ENCODE results near the gene FAM24A.
"Not testable (repeated sequence)": the region's sequence is repeated elsewhere in the genome, so short reads cannot be mapped to it uniquely, and the experiment has no call there.

Gene FAM24A, protein sequence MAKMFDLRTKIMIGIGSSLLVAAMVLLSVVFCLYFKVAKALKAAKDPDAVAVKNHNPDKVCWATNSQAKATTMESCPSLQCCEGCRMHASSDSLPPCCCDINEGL

DNA sequence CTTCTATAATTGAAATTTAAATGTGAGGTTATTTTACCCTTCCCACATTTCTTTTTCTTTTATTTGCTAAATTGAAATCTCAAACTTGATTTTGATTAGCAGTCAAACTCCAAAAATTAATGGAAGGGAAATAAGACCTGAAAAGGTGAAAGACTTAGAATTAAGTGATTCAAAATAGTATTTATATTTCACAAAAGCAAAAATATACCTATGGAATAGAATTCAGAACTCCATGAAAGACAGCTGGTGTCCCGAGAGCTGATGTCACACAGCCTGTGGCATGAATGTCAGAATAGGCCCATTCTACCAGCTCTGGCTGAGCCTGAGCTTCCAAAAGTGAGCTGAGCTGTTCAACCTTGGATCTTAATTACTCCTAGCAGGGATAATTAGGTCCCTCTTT is at the start of gene FAM24A:
TSS of gene FAM24A (plus strand) at position 301 of the 400 bp plus-strand sequence. CDS start 1,025 bp downstream, outside the sequence.
- no peak within 1 kb of the TSS for H3K9ac ChIP-seq (ENCODE audit: low read length)
- no peaks in the 10 kb centered on the region for H3K36me3 ChIP-seq (ENCODE audit: control insufficient read depth, low read depth, low read length)
- H3K27ac ChIP-seq (ENCODE audit: low read length), result no peak within 1 kb of the TSS
- no peaks in the 10 kb centered on the region for H3K27me3 ChIP-seq (ENCODE audit: control insufficient read depth, insufficient read depth, low read length)
- H3K4me1 ChIP-seq (ENCODE audit: control insufficient read depth, low read depth, low read length), result no peaks in the 10 kb centered on the region
- H3K4me3 ChIP-seq (ENCODE audit: low read length), result no peak within 1 kb of the TSS
- H3K9me3 ChIP-seq (ENCODE audit: control insufficient read depth, low read depth, low read length), result no peaks in the 10 kb centered on the region

DNA sequence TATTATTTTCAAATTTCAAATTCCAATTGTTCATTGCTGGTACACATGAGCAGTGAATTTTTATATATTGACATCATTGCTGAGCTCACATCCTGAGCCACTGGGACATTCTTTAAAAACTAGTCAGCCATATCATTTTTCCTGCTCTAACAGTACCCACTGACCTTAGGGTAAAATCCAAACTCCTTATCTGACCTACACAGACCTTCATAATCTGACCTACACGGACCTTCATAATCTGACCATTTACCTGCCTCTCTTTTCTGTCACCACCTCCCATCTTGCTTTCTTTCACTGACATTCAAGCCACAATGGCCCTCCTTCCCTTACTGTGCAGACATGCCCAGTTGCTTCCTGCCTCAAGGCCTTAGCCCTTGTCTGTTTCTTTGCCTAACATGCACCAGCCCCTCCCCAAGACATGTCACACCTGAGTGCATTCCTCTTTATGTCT is 48.7 kb upstream of the FAM24A start:
- Histone ChIP-seq H3K27ac (ENCODE audit: low read length) (no peak overlapping the region), H3K4me1 (ENCODE audit: control insufficient read depth, low read depth, low read length) (peaks cover 5% of the 10 kb centered on the region), H3K36me3 (ENCODE audit: control insufficient read depth, low read depth, low read length) (no peaks in the 10 kb centered on the region), H3K27me3 (ENCODE audit: control insufficient read depth, insufficient read depth, low read length) (no peaks in the 10 kb centered on the region), H3K9me3 (ENCODE audit: control insufficient read depth, low read depth, low read length) (peaks cover 3% of the 10 kb centered on the region), H3K9ac (ENCODE audit: low read length) (no peak overlapping the region), H3K4me3 (ENCODE audit: low read length) (no peak overlapping the region)

DNA sequence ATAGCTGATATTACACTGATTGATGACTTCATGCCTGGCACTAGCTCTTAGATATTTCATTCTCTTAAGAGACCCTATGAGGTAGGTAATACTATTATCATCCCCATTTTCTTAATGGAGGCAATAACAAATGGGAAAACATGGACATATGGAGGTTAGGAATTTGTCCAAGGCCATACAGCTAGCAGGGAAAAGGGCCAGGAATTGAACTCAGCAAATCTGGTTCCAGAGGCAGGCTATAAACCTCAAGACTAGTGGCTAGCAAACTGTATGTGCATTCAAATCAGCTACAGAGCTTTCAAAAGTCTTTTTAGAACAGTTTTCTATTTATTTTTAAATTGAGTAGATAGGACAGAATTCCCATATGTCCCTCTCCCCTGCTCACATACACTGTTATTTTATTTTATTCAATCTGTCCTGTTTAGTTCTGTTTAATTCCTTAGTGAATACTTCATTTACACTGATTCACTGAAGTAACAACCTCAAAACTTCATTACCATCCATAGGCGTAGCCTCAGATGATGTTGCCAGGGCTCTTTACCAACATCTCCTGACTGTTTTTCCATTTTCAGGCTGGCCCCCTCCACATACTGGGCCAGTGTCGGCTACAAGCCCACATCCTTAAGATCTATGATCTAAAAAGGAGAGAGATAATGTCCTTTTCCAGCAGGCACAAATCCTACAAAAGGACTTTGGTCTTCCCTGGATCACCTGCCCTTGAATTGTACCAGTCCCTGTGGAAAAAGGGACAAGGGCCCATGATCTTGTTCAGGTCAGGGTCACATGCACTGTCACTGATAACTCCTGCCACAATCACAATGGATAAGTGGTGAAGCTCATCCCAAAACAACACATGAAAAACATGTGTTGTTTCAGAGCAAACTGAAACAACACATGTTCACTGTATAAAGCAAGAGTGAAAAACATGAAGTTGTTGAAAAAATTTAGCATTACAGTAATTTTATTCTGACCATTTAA is 46.9 kb upstream of the FAM24A start:
- H3K4me3 ChIP-seq (ENCODE audit: low read length), result no peak overlapping the region
- peaks cover 7% of the 10 kb centered on the region for H3K9me3 ChIP-seq (ENCODE audit: control insufficient read depth, low read depth, low read length)
- H3K27me3 ChIP-seq (ENCODE audit: control insufficient read depth, insufficient read depth, low read length), result no peaks in the 10 kb centered on the region
- H3K4me1 ChIP-seq (ENCODE audit: control insufficient read depth, low read depth, low read length), result no peaks in the 10 kb centered on the region
- H3K36me3 ChIP-seq (ENCODE audit: control insufficient read depth, low read depth, low read length), result no peaks in the 10 kb centered on the region
- H3K9ac ChIP-seq (ENCODE audit: low read length), result no peak overlapping the region
- no peak overlapping the region for H3K27ac ChIP-seq (ENCODE audit: low read length)

DNA sequence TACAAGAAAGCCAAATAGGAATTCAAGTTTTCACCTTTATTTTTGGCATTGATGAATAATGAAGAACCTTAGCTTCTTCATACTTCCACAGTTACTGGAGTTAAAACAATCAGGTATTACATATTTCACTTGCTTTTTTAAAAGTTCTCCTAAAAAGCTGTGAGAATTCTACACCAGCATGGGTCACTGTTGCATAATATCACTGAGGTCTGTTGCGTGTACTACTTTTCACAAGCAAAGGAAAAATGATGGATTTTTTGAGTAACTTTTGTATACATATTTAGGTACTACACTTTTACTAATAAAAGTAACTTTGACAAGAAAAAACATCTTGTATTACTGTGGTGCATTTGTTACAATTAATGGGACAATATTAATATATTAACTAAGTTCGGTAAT is 46.2 kb upstream of the FAM24A start:
- Histone ChIP-seq H3K9ac (ENCODE audit: low read length) (no peak overlapping the region), H3K27ac (ENCODE audit: low read length) (no peak overlapping the region), H3K4me1 (ENCODE audit: control insufficient read depth, low read depth, low read length) (no peaks in the 10 kb centered on the region), H3K9me3 (ENCODE audit: control insufficient read depth, low read depth, low read length) (peaks cover 7% of the 10 kb centered on the region), H3K4me3 (ENCODE audit: low read length) (no peak overlapping the region), H3K27me3 (ENCODE audit: control insufficient read depth, insufficient read depth, low read length) (no peaks in the 10 kb centered on the region), H3K36me3 (ENCODE audit: control insufficient read depth, low read depth, low read length) (no peaks in the 10 kb centered on the region)

DNA sequence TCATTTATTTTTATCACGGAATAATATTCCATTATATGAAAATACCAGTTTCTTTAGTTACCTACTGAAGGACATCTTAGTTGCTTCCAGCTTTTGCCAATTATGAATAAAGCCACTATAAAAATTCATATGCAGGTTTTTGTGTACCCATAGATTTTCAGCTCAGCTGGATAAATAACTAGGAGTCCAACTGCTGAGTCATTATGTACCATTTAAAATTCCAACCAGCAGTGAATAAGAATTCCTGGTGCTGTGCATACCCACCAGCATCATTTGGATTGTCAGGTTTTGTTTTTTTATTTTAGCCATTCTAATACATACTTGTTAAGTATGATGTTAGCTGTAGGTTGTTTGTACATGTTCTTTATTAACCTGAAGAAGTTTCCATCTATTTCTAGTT is 45.5 kb upstream of the FAM24A start:
- Histone ChIP-seq H3K9me3 (ENCODE audit: control insufficient read depth, low read depth, low read length) (peaks cover 7% of the 10 kb centered on the region), H3K4me1 (ENCODE audit: control insufficient read depth, low read depth, low read length) (no peaks in the 10 kb centered on the region), H3K9ac (ENCODE audit: low read length) (no peak overlapping the region), H3K27ac (ENCODE audit: low read length) (no peak overlapping the region), H3K4me3 (ENCODE audit: low read length) (no peak overlapping the region), H3K27me3 (ENCODE audit: control insufficient read depth, insufficient read depth, low read length) (no peaks in the 10 kb centered on the region), H3K36me3 (ENCODE audit: control insufficient read depth, low read depth, low read length) (no peaks in the 10 kb centered on the region)

DNA sequence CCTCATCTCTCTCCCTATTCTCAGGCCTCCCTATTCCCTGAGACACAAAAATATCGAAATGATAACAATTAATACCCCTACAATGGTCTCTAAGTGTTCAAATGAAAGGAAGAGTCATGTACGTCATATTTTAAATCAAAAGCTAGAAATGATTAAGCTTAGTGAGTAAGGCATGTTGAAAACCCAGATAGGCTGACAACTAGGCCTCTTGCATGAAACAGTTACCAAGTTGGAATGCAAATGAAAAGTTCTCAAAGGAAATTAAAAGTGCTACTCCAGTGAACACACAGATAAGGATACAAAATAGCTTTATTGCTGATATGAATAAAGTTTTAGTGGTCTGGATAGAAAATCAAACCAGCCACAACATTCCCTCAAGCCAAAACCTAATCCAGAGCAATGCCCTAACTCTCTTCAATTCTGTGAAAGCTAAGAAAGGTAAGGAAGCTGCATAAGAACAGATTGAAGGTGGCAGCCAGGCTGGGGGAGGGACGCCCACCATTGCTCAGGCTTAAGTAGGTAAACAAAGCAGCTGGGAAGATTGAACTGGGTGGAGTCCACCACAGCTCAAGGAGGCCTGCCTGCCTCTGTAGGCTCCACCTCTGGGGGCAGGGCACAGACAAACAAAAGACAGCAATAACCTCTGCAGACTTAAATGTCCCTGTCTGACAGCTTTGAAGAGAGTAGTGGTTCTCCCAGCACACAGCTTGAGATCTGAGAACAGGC is 43.5 kb upstream of the FAM24A start:
- not testable (repeated sequence) for H3K4me1 ChIP-seq (ENCODE audit: control insufficient read depth, low read depth, low read length); H3K9me3 ChIP-seq (ENCODE audit: control insufficient read depth, low read depth, low read length); H3K4me3 ChIP-seq (ENCODE audit: low read length); H3K9ac ChIP-seq (ENCODE audit: low read length); H3K36me3 ChIP-seq (ENCODE audit: control insufficient read depth, low read depth, low read length); H3K27ac ChIP-seq (ENCODE audit: low read length); H3K27me3 ChIP-seq (ENCODE audit: control insufficient read depth, insufficient read depth, low read length)

DNA sequence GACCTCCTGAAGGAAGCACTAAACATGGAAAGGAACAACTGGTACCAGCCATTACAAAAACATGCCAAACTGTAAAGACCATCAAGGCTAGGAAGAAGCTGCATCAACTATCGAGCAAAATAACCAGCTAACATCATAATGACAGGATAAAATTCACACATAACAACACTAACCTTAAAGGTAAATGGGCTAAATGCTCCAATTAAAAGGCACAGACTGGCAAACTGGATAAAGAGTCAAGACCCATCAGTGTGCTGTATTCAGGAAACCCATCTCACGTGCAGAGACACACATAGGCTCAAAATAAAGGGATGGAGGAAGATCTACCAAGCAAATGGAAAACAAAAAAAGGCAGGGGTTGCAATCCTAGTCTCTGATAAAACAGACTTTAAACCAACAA is 41.6 kb upstream of the FAM24A start:
- not testable (repeated sequence) for H3K4me1 ChIP-seq (ENCODE audit: control insufficient read depth, low read depth, low read length); H3K9ac ChIP-seq (ENCODE audit: low read length); H3K4me3 ChIP-seq (ENCODE audit: low read length); H3K27me3 ChIP-seq (ENCODE audit: control insufficient read depth, insufficient read depth, low read length); H3K9me3 ChIP-seq (ENCODE audit: control insufficient read depth, low read depth, low read length); H3K36me3 ChIP-seq (ENCODE audit: control insufficient read depth, low read depth, low read length); H3K27ac ChIP-seq (ENCODE audit: low read length)

DNA sequence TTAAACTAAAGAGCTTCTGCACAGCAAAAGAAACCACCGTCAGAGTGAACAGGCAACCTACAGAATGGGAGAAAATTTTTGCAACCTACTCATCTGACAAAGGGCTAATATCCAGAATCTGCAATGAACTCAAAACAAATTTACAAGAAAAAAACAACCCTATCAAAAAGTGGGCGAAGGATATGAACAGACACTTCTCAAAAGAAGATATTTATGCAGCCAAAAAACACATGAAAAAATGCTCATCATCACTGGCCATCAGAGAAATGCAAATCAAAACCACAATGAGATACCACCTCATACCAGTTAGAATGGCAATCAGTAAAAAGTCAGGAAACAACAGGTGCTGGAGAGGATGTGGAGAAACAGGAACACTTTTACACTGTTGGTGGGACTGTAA is 38.5 kb upstream of the FAM24A start:
- H3K27me3 ChIP-seq (ENCODE audit: control insufficient read depth, insufficient read depth, low read length); H3K4me3 ChIP-seq (ENCODE audit: low read length); H3K9ac ChIP-seq (ENCODE audit: low read length); H3K9me3 ChIP-seq (ENCODE audit: control insufficient read depth, low read depth, low read length); H3K27ac ChIP-seq (ENCODE audit: low read length); H3K36me3 ChIP-seq (ENCODE audit: control insufficient read depth, low read depth, low read length): not testable (repeated sequence)
- H3K4me1 ChIP-seq (ENCODE audit: control insufficient read depth, low read depth, low read length), result peaks cover 35% of the 10 kb centered on the region

DNA sequence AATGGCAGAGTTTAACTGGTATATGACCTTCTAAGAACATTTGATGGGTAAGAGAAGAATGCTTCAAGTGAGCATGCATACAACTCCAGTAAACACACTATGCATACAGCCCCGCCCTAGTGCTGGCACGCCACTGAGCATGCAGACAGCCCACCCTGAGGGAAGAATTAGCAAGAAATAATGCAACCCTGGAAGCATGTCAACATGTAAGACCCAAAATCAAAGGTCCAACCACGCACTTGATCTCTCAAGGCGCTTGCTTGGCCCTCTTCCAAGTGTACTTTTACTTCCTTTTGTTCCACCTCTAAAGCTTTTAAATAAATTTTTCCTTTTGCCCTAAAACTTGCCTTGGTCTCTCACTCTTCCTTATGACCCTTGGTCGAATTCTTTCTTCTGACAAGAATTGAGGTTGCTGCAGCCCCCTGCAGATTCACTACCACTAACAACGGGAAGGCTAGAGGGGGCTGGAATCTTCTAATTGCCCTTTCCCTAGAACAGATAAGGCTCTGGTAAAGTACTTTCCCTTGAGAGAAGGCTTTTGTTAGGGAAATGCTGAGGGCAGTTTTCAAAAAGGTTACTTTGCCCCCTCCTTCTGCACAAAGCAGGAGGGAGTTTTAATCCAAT is 34.5 kb upstream of the FAM24A start:
- H3K36me3 ChIP-seq (ENCODE audit: control insufficient read depth, low read depth, low read length), result no peaks in the 10 kb centered on the region
- H3K27me3 ChIP-seq (ENCODE audit: control insufficient read depth, insufficient read depth, low read length), result no peaks in the 10 kb centered on the region
- no peaks in the 10 kb centered on the region for H3K9me3 ChIP-seq (ENCODE audit: control insufficient read depth, low read depth, low read length)
- H3K4me3 ChIP-seq (ENCODE audit: low read length), result peak overlapping the region; percentile 73
- peaks cover 51% of the 10 kb centered on the region for H3K4me1 ChIP-seq (ENCODE audit: control insufficient read depth, low read depth, low read length)
- peak overlapping the region; percentile 55 for H3K9ac ChIP-seq (ENCODE audit: low read length)
- peak overlapping the region; percentile 92 for H3K27ac ChIP-seq (ENCODE audit: low read length)

DNA sequence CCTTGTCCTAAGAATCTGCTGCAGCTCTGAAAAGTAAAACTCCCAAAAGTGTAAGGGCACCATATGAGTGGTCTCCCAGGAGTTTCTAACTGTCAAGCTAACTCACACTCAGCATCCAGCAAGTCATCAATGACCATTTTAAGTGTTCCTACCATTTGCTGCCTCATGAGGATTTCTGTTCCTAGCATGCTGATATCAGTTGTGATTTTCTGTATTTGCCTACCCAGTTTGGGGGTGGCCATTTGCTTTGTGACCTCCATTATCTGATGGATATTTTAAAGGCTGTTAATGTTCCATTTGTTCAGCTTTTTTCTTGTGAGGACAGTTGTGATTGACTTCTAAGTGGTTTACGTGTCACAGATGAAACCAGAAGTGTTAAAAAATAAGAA is 33.9 kb upstream of the FAM24A start:
- peak overlapping the region; percentile 92 for H3K27ac ChIP-seq (ENCODE audit: low read length)
- peak overlapping the region; percentile 55 for H3K9ac ChIP-seq (ENCODE audit: low read length)
- peak overlapping the region; percentile 73 for H3K4me3 ChIP-seq (ENCODE audit: low read length)

DNA sequence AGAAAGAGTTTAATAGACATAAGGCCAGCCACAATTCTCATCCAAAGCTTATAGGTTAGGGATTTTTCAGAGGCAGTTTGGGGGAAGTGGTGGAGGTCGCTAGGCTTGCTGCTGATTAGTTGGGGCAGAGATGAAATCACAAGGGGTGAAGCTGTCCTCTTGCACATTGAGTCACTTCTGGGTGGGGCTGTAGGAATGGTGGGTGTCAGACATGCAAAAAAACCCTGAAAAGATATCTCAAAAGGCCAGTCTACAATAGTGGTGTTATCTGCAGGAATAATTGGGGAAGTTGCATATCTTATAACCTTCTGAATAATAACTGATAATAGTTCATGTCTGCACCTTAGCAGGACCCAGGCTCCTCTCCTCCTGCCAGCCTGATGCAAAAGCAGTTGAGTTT is 33.1 kb upstream of the FAM24A start:
- Histone ChIP-seq H3K4me3 (ENCODE audit: low read length) (peak overlapping the region; percentile 73), H3K27me3 (ENCODE audit: control insufficient read depth, insufficient read depth, low read length) (no peaks in the 10 kb centered on the region), H3K36me3 (ENCODE audit: control insufficient read depth, low read depth, low read length) (no peaks in the 10 kb centered on the region), H3K4me1 (ENCODE audit: control insufficient read depth, low read depth, low read length) (peaks cover 51% of the 10 kb centered on the region), H3K9ac (ENCODE audit: low read length) (peak overlapping the region; percentile 55), H3K27ac (ENCODE audit: low read length) (peak overlapping the region; percentile 92), H3K9me3 (ENCODE audit: control insufficient read depth, low read depth, low read length) (no peaks in the 10 kb centered on the region)

More for the DNA sequence above, 33.9 kb upstream of the FAM24A start:
- Histone ChIP-seq H3K4me1 (ENCODE audit: control insufficient read depth, low read depth, low read length) (peaks cover 51% of the 10 kb centered on the region), H3K27me3 (ENCODE audit: control insufficient read depth, insufficient read depth, low read length) (no peaks in the 10 kb centered on the region), H3K36me3 (ENCODE audit: control insufficient read depth, low read depth, low read length) (no peaks in the 10 kb centered on the region), H3K9me3 (ENCODE audit: control insufficient read depth, low read depth, low read length) (no peaks in the 10 kb centered on the region)
